NCI-H2227 treated with DMSO at 0.1 percent for 48 hours (cell line): Measurements from ENCODE around the gene VASH1.
A peak's percentile ranks its signal among the peaks of the same experiment; 100 is the strongest.

Experiments
- DNase-seq: peaks from one replicate; lab custom pipeline; 2025; lab: John Stamatoyannopoulos, UW

VASH1 gene

GRCh38 chr14:76784881-76785280 lies 23.6 kb downstream of the VASH1 start:
- DNase-seq: peak; percentile 60

GRCh38 chr14:76786601-76787000 lies 25.3 kb downstream of the VASH1 start:
- no peak for DNase-seq

GRCh38 chr14:76792422-76792821 lies 31.2 kb downstream of the VASH1 start:
- no peak for DNase-seq

GRCh38 chr14:76793324-76793723 lies 32.1 kb downstream of the VASH1 start:
- no peak for DNase-seq

GRCh38 chr14:76793956-76794355 lies 32.7 kb downstream of the VASH1 start:
- no peak for DNase-seq

GRCh38 chr14:76806446-76806845 lies 45.2 kb downstream of the VASH1 start:
- no peak for DNase-seq

- DNase-seq: no peak
These were observed 46.7 kb downstream of the VASH1 start for GRCh38 chr14:76808011-76808410.

GRCh38 chr14:76808990-76809389 lies 47.7 kb downstream of the VASH1 start:
- DNase-seq: no peak

- DNase-seq: no peak
These were observed 49.3 kb downstream of the VASH1 start for GRCh38 chr14:76810525-76810924.

GRCh38 chr14:76810953-76811400 lies 49.7 kb downstream of the VASH1 start:
- DNase-seq: peak; percentile 4

GRCh38 chr14:76811561-76811960 lies 50.3 kb downstream of the VASH1 start:
- no peak for DNase-seq

- no peak for DNase-seq
These were observed 50.8 kb downstream of the VASH1 start for GRCh38 chr14:76812093-76812421.

GRCh38 chr14:76812422-76813383 lies 51.4 kb downstream of the VASH1 start, which contains the start of gene ANGEL1:
Gene ANGEL1, minus strand, starts transcription at chr14:76812882. Its CDS starts 55 bp downstream, at chr14:76812827.
- DNase-seq: peak; percentile 89

GRCh38 chr14:76814726-76815645 lies 53.7 kb downstream of the VASH1 start:
- DNase-seq: no peak

GRCh38 chr14:76820700-76821099 lies 59.4 kb downstream of the VASH1 start:
- no peak for DNase-seq

GRCh38 chr14:76826122-76826521 lies 64.9 kb downstream of the VASH1 start, which contains the start of gene LRRC74A:
Gene LRRC74A, plus strand, starts transcription at chr14:76826408. Its CDS starts 290 bp downstream, at chr14:76826698.
- DNase-seq: no peak

GRCh38 chr14:76827696-76828296 lies 66.5 kb downstream of the VASH1 start:
- no peak for DNase-seq

GRCh38 chr14:76828339-76829012 lies 67.2 kb downstream of the VASH1 start:
- DNase-seq: no peak

- DNase-seq: no peak
These were observed 67.7 kb downstream of the VASH1 start for GRCh38 chr14:76829013-76829365.

GRCh38 chr14:76829650-76830421 lies 68.6 kb downstream of the VASH1 start:
- DNase-seq: no peak

- DNase-seq: no peak
These were observed 69.3 kb downstream of the VASH1 start for GRCh38 chr14:76830556-76830955.
